Measurements from ENCODE around the gene MDFIC.

Gene MDFIC

GRCh38 chr7:114910787-114911186, 11.1 kb upstream of the MDFIC start:
- H3K9me3 ChIP-seq (ENCODE audit: control insufficient read depth, low read length): no peaks in the 10 kb centered on the region
- H3K4me1 ChIP-seq (ENCODE audit: control insufficient read depth, insufficient read depth, low read length): no peaks in the 10 kb centered on the region
- H3K9ac ChIP-seq (ENCODE audit: low read length): no peak overlapping the region
- H3K36me3 ChIP-seq (ENCODE audit: control insufficient read depth, insufficient read depth, low read length): no peaks in the 10 kb centered on the region
- H3K4me3 ChIP-seq (ENCODE audit: low read length): no peak overlapping the region
- no peaks in the 10 kb centered on the region for H3K27me3 ChIP-seq (ENCODE audit: control insufficient read depth, insufficient read depth, low read length)

GRCh38 chr7:114911411-114911810, 10.5 kb upstream of the MDFIC start:
- H3K4me1 ChIP-seq (ENCODE audit: control insufficient read depth, insufficient read depth, low read length): no peaks in the 10 kb centered on the region
- H3K36me3 ChIP-seq (ENCODE audit: control insufficient read depth, insufficient read depth, low read length): no peaks in the 10 kb centered on the region
- H3K4me3 ChIP-seq (ENCODE audit: low read length): no peak overlapping the region
- H3K9ac ChIP-seq (ENCODE audit: low read length): no peak overlapping the region
- no peaks in the 10 kb centered on the region for H3K27me3 ChIP-seq (ENCODE audit: control insufficient read depth, insufficient read depth, low read length)
- no peaks in the 10 kb centered on the region for H3K9me3 ChIP-seq (ENCODE audit: control insufficient read depth, low read length)

DNA sequence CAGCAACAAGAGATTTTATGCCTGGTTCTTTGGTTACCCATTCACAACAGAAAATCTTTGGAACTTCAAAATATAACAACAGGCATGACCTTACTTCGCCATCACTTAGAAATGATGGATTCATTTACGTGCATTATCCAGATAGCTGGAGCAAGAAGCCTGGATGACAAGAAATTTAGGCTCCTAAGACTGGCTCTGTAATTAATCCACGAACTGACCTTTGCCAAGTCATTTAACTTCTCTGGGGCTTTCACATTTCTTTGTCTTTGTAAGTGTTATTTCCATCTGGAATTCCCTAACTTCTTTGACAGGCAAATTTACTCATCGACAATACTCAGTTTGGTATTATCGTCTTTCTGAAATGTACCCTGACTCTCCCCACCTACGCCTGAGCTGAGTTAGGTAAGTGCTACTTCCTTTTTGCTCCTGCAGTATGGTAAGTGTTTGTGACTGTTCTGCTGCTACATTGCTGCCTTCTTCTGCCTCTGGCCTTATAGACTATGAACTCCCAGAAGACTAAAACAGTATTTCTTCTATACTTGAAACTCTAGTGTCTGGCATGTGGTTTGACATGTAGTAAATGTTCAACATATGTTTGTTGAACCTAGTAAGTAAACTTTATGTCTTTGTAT, 5.5 kb upstream of the MDFIC start:
- Histone ChIP-seq H3K9me3 (ENCODE audit: control insufficient read depth, low read length) (no peaks in the 10 kb centered on the region), H3K4me1 (ENCODE audit: control insufficient read depth, insufficient read depth, low read length) (no peaks in the 10 kb centered on the region), H3K36me3 (ENCODE audit: control insufficient read depth, insufficient read depth, low read length) (no peaks in the 10 kb centered on the region), H3K4me3 (ENCODE audit: low read length) (no peak overlapping the region), H3K9ac (ENCODE audit: low read length) (no peak overlapping the region), H3K27me3 (ENCODE audit: control insufficient read depth, insufficient read depth, low read length) (no peaks in the 10 kb centered on the region)

GRCh38 chr7:114917211-114917839, 4.6 kb upstream of the MDFIC start:
- Histone ChIP-seq H3K36me3 (ENCODE audit: control insufficient read depth, insufficient read depth, low read length) (no peaks in the 10 kb centered on the region), H3K4me1 (ENCODE audit: control insufficient read depth, insufficient read depth, low read length) (peaks cover 7% of the 10 kb centered on the region), H3K9ac (ENCODE audit: low read length) (no peak overlapping the region), H3K9me3 (ENCODE audit: control insufficient read depth, low read length) (no peaks in the 10 kb centered on the region), H3K27me3 (ENCODE audit: control insufficient read depth, insufficient read depth, low read length) (peaks cover 6% of the 10 kb centered on the region), H3K4me3 (ENCODE audit: low read length) (no peak overlapping the region)

DNA sequence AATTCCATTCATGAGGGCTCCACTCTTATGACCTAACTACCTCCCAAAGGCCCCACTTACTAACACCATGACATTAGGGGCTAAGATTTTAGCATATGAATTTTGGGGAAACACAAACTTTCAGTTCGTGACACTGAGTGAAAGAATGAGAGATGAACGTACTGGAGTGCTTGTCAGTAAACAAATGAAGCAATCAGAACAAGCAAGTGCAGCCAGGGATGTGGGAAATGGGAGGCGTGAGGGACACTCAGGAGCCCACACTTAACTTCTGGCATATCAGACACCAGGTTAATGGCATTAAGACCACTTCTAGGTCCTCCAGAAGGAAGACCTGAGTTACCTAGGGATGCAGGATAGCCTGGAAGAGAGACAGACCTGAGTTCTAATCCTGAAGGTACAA, 2.3 kb upstream of the MDFIC start:
- H3K4me3 ChIP-seq (ENCODE audit: low read length): no peak overlapping the region
- H3K9ac ChIP-seq (ENCODE audit: low read length): no peak overlapping the region
- no peaks in the 10 kb centered on the region for H3K36me3 ChIP-seq (ENCODE audit: control insufficient read depth, insufficient read depth, low read length)
- peaks cover 12% of the 10 kb centered on the region for H3K4me1 ChIP-seq (ENCODE audit: control insufficient read depth, insufficient read depth, low read length)
- no peaks in the 10 kb centered on the region for H3K9me3 ChIP-seq (ENCODE audit: control insufficient read depth, low read length)
- peaks cover 6% of the 10 kb centered on the region for H3K27me3 ChIP-seq (ENCODE audit: control insufficient read depth, insufficient read depth, low read length)

- Histone ChIP-seq H3K9me3 (ENCODE audit: control insufficient read depth, low read length) (no peaks in the 10 kb centered on the region), H3K27me3 (ENCODE audit: control insufficient read depth, insufficient read depth, low read length) (peaks cover 6% of the 10 kb centered on the region), H3K36me3 (ENCODE audit: control insufficient read depth, insufficient read depth, low read length) (no peaks in the 10 kb centered on the region), H3K9ac (ENCODE audit: low read length) (peak overlapping the region; percentile 86), H3K4me1 (ENCODE audit: control insufficient read depth, insufficient read depth, low read length) (peaks cover 12% of the 10 kb centered on the region), H3K4me3 (ENCODE audit: low read length) (peak overlapping the region; percentile 60)
These were observed 266 bp upstream of the MDFIC start for GRCh38 chr7:114921631-114922025.

- Histone ChIP-seq H3K4me1 (ENCODE audit: control insufficient read depth, insufficient read depth, low read length) (peaks cover 12% of the 10 kb centered on the region), H3K9me3 (ENCODE audit: control insufficient read depth, low read length) (no peaks in the 10 kb centered on the region), H3K4me3 (ENCODE audit: low read length) (peak overlapping the region; percentile 60), H3K36me3 (ENCODE audit: control insufficient read depth, insufficient read depth, low read length) (no peaks in the 10 kb centered on the region), H3K27me3 (ENCODE audit: control insufficient read depth, insufficient read depth, low read length) (peaks cover 6% of the 10 kb centered on the region), H3K9ac (ENCODE audit: low read length) (peak overlapping the region; percentile 86)
These were observed 933 bp downstream of the MDFIC start for GRCh38 chr7:114922652-114923402.

GRCh38 chr7:114923403-114923713, 1.5 kb downstream of the MDFIC start:
- Histone ChIP-seq H3K4me1 (ENCODE audit: control insufficient read depth, insufficient read depth, low read length) (peaks cover 12% of the 10 kb centered on the region), H3K4me3 (ENCODE audit: low read length) (peak overlapping the region; percentile 53), H3K9ac (ENCODE audit: low read length) (peak overlapping the region; percentile 86)

DNA sequence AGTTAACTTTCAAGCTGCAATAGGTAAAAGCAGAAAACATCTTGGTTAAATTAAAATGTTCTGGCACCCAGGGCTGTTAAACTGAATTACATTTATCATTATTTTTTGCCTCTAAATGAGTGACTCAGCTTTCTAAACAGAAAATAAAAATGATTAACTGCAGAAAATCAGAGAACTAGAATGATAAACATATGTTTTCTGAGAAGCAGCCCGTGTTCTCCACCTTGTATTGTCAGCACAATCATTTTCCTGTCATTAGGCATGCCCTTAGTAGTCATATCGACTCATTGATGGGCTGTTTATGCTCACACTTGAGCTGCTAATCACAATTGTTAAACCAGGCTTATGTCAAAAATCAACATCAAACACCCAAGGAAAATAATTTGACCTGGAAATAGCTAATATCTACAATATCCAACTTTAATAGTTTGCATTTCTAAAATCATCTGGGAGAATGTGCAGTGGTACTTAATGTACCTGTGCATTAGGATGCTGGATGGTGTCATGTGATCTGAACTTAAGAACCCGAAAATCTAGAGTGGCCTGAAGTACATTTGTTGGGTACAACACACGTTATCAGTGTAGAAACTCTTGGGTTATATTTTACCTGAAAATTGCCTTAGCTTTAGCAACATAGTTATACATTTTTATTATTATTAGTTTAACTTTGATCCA, 2.3 kb downstream of the MDFIC start:
- Histone ChIP-seq H3K27me3 (ENCODE audit: control insufficient read depth, insufficient read depth, low read length) (peaks cover 6% of the 10 kb centered on the region), H3K4me1 (ENCODE audit: control insufficient read depth, insufficient read depth, low read length) (peaks cover 12% of the 10 kb centered on the region), H3K9me3 (ENCODE audit: control insufficient read depth, low read length) (no peaks in the 10 kb centered on the region), H3K9ac (ENCODE audit: low read length) (no peak overlapping the region), H3K4me3 (ENCODE audit: low read length) (no peak overlapping the region), H3K36me3 (ENCODE audit: control insufficient read depth, insufficient read depth, low read length) (no peaks in the 10 kb centered on the region)

More at GRCh38 chr7:114923403-114923713, 1.5 kb downstream of the MDFIC start:
- no peaks in the 10 kb centered on the region for H3K36me3 ChIP-seq (ENCODE audit: control insufficient read depth, insufficient read depth, low read length)
- no peaks in the 10 kb centered on the region for H3K9me3 ChIP-seq (ENCODE audit: control insufficient read depth, low read length)
- H3K27me3 ChIP-seq (ENCODE audit: control insufficient read depth, insufficient read depth, low read length): peaks cover 6% of the 10 kb centered on the region

- Histone ChIP-seq H3K27me3 (ENCODE audit: control insufficient read depth, insufficient read depth, low read length) (peaks cover 6% of the 10 kb centered on the region), H3K4me1 (ENCODE audit: control insufficient read depth, insufficient read depth, low read length) (peaks cover 12% of the 10 kb centered on the region), H3K36me3 (ENCODE audit: control insufficient read depth, insufficient read depth, low read length) (no peaks in the 10 kb centered on the region), H3K9me3 (ENCODE audit: control insufficient read depth, low read length) (no peaks in the 10 kb centered on the region), H3K4me3 (ENCODE audit: low read length) (no peak overlapping the region), H3K9ac (ENCODE audit: low read length) (no peak overlapping the region)
These were observed 3.5 kb downstream of the MDFIC start for GRCh38 chr7:114925434-114925833.

- Histone ChIP-seq H3K4me1 (ENCODE audit: control insufficient read depth, insufficient read depth, low read length) (peaks cover 5% of the 10 kb centered on the region), H3K4me3 (ENCODE audit: low read length) (no peak overlapping the region), H3K36me3 (ENCODE audit: control insufficient read depth, insufficient read depth, low read length) (no peaks in the 10 kb centered on the region), H3K27me3 (ENCODE audit: control insufficient read depth, insufficient read depth, low read length) (no peaks in the 10 kb centered on the region), H3K9ac (ENCODE audit: low read length) (no peak overlapping the region), H3K9me3 (ENCODE audit: control insufficient read depth, low read length) (no peaks in the 10 kb centered on the region)
These were observed 6.2 kb downstream of the MDFIC start for GRCh38 chr7:114928060-114928459.

DNA sequence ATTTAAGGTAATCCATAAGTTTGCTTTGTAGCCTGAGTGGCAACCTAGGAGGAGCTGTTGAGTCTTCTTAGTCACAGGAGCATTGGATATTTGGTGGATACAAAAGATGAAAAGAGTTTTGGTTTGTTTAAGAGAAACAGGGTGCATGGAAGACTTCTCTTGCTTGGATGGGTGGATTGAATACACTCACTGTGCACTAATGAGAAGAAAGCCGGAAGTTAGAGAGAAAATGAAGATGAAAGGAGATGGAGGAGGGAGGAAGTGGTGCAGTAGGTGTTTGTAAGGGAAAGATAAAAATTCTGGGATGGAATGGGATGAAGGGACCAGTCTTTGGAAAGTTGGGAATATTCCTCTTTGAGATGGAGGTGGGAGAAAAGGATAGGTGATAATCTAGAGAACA, 7.7 kb downstream of the MDFIC start:
- H3K4me3 ChIP-seq (ENCODE audit: low read length): no peak overlapping the region
- H3K9me3 ChIP-seq (ENCODE audit: control insufficient read depth, low read length): no peaks in the 10 kb centered on the region
- H3K27me3 ChIP-seq (ENCODE audit: control insufficient read depth, insufficient read depth, low read length): no peaks in the 10 kb centered on the region
- H3K9ac ChIP-seq (ENCODE audit: low read length): no peak overlapping the region
- H3K4me1 ChIP-seq (ENCODE audit: control insufficient read depth, insufficient read depth, low read length): peaks cover 4% of the 10 kb centered on the region
- no peaks in the 10 kb centered on the region for H3K36me3 ChIP-seq (ENCODE audit: control insufficient read depth, insufficient read depth, low read length)

All from mucosa of stomach (tissue), 1 donor.